ENCODE data around the gene FSTL5. TPM values are rescaled to one million over a fixed set of nuclear protein-coding genes. Genes with fewer than 3 reads are reported as not detected.

Gene FSTL5
- total RNA-seq, 1 donor from 2014 or later, result not detected

GRCh38 chr4:161987611-161988010, 176.2 kb downstream of the FSTL5 start:
- intact Hi-C loops (cut with DNase I), result no loop called here
- Histone ChIP-seq H3K4me1 (no peaks in the 10 kb centered on the region), H3K4me3 (no peak overlapping the region), H3K36me3 (no peaks in the 10 kb centered on the region), H3K27me3 (ENCODE audit: low read depth) (no peaks in the 10 kb centered on the region), H3K9me3 (no peaks in the 10 kb centered on the region), H3K27ac (no peak overlapping the region)
- TF ChIP-seq CTCF (IDR thresholded peaks at IDR 0.05), result no peak
- DNase-seq (no peak), ATAC-seq (no peak)

GRCh38 chr4:161952382-161952781, 211.4 kb downstream of the FSTL5 start:
- Histone ChIP-seq H3K27ac (no peak overlapping the region), H3K4me1 (no peaks in the 10 kb centered on the region), H3K36me3 (no peaks in the 10 kb centered on the region), H3K4me3 (no peak overlapping the region), H3K27me3 (ENCODE audit: low read depth) (no peaks in the 10 kb centered on the region), H3K9me3 (no peaks in the 10 kb centered on the region)
- TF ChIP-seq CTCF (IDR thresholded peaks at IDR 0.05), result no peak
- intact Hi-C loops (cut with DNase I), result no loop called here
- no peak for ATAC-seq
- DNase-seq, result no peak

GRCh38 chr4:161949946-161950725, 213.7 kb downstream of the FSTL5 start:
- TF ChIP-seq CTCF (IDR thresholded peaks at IDR 0.05), result no peak
- H3K4me1 ChIP-seq, result no peaks in the 10 kb centered on the region
- H3K27ac ChIP-seq, result no peak overlapping the region

GRCh38 chr4:161948026-161948770, 215.6 kb downstream of the FSTL5 start:
- Histone ChIP-seq H3K4me3 (no peak overlapping the region), H3K9me3 (no peaks in the 10 kb centered on the region), H3K27me3 (ENCODE audit: low read depth) (no peaks in the 10 kb centered on the region), H3K27ac (no peak overlapping the region), H3K4me1 (no peaks in the 10 kb centered on the region), H3K36me3 (no peaks in the 10 kb centered on the region)
- ATAC-seq (no peak), DNase-seq (no peak)
- TF ChIP-seq CTCF (IDR thresholded peaks at IDR 0.05), result no peak
- intact Hi-C loops (cut with DNase I), result no loop called here

More at GRCh38 chr4:161949946-161950725, 213.7 kb downstream of the FSTL5 start:
- Histone ChIP-seq H3K27me3 (ENCODE audit: low read depth) (no peaks in the 10 kb centered on the region), H3K9me3 (no peaks in the 10 kb centered on the region), H3K4me3 (no peak overlapping the region), H3K36me3 (no peaks in the 10 kb centered on the region)
- ATAC-seq (no peak), DNase-seq (no peak)
- intact Hi-C loops (cut with DNase I), result no loop called here

GRCh38 chr4:161937596-161937995, 226.2 kb downstream of the FSTL5 start:
- no peak for TF ChIP-seq CTCF (IDR thresholded peaks at IDR 0.05)
- DNase-seq (no peak), ATAC-seq (no peak)
- Histone ChIP-seq H3K9me3 (peaks cover 3% of the 10 kb centered on the region), H3K4me3 (no peak overlapping the region), H3K27me3 (ENCODE audit: low read depth) (no peaks in the 10 kb centered on the region), H3K4me1 (no peaks in the 10 kb centered on the region), H3K36me3 (no peaks in the 10 kb centered on the region), H3K27ac (no peak overlapping the region)
- intact Hi-C loops (cut with DNase I), result no loop called here
